SKM-1 treated with dmso at 0.1 percent for 144 hours (cell line): ENCODE data around the gene ZNF575.

Source experiments
- DNase-seq: peaks from one replicate; lab custom pipeline; 2025; ENCODE audit not compliant: unreplicated experiment; lab: John Stamatoyannopoulos, UW

Gene ZNF575

DNA sequence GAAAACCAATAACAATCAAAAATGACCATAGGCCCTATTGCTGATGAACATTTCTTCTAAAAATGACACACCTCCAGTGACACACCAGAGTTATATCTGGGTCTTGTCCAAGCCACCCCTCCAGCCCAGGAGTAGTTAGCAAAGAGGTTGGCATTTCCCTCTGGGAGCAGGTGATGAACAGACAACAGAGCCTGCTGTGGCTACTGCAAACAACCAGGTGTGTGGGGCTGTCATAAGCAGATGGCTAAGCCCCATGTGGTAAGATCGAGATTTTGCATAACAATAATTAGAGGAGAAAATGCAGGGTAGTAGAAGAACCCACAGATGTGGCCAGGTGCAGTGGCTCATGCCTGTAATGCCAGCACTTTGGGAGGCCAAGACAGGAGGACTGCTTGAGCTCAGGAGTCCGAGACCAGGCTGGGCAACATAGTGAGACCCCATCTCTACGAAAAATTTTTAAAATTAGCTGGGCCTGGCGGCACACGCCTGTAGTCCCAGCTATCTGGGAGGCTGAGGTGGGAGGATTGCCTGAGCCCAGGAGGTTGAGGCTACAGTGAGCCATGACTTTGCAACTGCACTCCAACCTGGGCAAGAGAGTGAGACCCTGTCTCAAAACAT, 37.3 kb downstream of the ZNF575 start:
- no peak for DNase-seq

DNA sequence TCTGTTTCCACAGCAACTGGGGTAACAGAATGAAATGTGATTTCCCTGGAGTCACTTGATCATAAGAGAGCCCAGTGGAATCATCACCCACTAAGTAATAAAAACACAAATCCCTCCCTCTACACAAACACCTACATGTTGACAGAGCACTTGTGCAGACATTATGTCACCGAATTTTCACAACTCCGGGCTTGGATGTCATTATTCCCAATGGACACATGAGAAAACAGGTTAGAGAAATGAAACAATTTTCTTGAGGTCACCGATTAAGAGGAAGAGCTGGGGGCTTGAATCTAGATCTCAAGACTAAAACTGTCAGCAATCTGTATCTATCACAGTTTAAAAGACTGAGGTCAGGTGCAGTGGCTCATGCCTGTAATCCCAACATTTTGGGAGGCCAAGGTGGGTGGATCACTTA, 39.2 kb downstream of the ZNF575 start:
- no peak for DNase-seq

DNA sequence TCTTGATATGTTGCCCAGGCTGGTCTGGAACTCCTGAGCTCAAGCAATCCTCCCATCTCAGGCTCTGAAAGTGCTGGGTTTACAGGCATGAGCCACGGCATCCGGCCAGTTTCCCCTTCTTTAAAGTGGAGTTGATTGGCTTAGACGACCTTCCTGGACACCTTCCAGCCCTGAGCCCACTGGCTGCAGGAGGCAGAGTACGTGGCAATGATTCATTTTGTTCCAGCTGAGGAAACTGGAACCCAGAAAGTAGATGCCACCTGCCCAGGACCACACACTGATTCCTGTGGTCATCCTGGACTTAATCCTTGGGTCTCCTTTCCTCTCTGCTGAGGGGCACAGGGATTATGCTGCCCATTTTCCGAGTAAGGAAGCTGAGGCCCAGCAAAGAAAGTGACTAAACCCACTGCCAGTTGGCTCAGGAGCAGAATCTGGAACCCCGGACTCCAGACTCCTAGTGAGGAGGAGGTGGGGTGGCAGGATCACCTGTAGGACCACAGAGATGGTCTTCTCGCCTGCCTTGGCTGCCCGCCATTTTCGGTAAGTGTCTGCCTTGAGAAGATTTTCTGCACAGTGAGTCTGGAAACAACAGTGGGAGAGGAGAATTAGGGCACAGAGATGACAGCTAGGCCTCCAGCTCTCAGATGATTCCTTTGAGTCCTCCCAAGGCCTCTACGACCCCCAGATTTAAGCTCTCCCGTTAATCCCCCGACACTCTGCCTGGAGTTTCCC, 41.6 kb downstream of the ZNF575 start:
- DNase-seq, result no peak

DNA sequence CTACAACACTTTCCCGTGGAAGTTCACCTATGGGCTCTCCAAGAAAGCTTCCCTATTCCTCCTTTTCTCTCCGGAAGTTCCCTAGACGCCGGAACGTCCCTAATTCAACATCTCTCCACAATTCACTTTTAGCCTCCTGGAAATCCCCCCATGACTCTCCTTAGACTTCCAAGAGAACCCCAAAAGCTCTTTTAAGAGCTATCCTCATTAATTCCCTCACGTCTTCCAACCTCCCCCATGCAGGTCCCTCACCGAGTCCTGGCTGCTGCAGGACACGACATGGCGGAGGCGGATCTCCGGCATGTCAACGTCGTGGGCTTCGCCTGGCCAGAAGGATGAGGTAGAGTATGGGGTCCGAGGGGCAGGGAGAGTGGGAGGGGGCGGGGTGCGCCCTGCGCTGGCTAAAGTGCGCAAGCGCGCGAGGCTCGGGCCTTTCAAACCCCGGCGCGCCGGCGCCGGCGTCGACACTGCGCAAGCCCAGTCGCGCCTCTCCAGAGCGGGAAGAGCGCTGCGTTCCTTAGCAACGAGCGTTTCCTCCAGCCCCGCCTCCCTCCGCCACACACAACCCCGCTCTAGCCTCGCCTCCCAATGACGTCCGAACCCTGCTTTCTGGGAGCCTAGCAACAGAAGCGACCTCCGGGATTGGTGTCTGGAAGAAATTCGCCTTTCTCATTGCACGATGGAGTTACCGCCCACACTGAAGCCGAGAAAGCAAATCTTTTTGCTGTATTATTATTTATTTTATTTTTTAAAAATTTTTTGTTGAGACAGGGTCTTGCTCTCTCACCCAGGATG, 42.4 kb downstream of the ZNF575 start, which contains the start of the genes PINLYP and XRCC1:
TSS of gene PINLYP (plus strand) at position 646 of the 795 bp plus-strand sequence. CDS start 1,391 bp downstream, outside the sequence.
TSS of gene XRCC1 (minus strand) at position 372 of the 795 bp plus-strand sequence. CDS start at position 303, 69 bp downstream.
- peak; percentile 91 for DNase-seq

DNA sequence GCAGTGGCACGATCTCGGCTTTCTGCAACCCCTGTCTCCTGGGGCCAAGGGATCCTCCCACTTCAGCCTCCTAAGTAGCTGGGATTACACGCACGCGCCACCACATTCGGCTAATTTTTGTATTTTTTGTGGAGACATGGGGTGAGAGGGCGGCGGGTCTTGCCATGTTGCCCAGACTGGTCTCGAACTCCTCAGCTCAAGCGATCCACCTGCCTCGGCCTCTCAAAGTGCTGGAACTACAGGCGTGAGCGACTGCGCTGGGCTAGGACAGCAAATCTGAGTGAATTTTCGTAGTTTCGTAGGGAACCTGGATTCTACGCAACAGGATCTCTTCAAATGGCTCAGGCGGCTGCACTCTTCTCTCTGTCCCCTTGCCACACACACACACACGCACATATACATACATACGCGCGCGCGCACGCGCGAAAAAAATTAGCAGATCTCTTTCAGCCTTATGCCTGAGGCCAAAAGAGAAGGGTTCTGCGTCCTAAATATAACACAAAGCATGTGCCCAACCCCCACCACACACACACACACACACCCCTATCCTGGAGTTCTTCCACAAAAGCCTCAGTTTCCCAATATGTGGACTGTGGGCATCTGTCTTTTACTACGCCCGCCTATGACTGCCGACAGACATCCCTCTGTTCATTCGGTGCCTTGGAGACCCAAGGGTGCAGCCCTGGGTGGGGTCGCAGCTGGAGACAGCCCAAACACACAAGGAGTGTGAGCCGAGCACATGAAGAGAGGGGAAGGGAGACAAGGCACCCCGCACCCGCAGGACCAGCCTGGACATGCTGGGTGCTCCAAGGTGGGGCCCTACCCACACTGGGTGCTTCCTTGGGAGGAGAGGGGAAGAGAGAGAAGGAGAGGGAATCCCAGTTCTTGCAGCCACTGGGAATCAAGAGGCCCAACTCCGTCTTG, 43.2 kb downstream of the ZNF575 start:
- no peak for DNase-seq

DNA sequence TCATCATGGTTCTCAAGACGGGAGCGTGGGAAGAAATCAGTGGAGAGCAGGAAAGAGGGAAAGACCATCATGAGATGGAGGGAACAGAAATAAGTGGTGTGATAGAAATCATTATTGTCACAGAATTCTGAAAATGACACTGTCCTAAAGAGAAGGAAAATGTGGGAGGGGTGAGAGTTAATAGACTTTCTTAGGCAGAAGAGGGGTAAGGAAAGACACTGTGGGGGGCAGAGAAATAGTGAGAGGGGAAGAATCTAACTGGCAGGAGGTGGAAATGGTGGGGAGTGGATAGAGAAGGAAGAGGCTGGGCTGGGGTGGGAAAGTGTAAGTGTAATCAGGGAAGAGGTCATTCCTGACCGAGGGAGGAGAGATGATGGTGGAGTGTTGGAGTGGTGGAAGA, 45.8 kb downstream of the ZNF575 start:
- no peak for DNase-seq

DNA sequence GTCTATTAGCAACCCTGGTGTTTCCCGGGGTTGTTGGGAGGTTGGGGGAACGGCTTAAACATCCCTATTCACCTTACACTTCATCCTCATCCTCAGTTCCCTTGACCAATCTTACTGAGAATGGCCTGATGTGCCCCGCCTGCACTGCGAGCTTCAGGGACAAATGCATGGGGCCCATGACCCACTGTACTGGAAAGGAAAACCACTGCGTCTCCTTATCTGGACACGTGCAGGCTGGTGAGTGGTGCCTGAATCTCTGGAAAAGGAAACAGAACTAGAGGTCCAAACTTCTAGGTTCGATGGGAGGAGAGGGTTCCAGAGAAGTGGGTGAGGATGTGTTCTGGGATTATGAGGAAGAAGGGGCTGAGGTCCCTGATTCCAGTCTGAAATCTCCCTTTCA, 48.5 kb downstream of the ZNF575 start:
- DNase-seq, result no peak

DNA sequence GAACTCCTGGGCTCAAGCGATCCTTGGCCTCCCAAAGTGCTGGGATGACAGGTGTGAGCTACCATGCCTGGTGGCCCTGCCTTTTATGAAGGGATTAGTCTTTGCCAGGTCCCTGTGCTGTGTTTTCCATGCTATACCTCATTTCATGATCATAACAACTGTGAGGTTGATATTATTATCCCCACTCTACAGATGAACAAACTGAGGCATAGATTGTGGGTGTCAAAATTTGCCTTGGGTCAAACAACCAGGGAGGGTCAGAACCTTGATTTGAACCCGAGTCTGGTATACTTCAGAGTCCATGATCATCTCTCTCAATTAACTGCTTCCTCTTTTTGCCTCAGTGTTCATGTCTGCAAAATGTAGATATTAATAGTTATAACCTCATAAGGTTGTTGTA, 49.5 kb downstream of the ZNF575 start:
- DNase-seq, result no peak

DNA sequence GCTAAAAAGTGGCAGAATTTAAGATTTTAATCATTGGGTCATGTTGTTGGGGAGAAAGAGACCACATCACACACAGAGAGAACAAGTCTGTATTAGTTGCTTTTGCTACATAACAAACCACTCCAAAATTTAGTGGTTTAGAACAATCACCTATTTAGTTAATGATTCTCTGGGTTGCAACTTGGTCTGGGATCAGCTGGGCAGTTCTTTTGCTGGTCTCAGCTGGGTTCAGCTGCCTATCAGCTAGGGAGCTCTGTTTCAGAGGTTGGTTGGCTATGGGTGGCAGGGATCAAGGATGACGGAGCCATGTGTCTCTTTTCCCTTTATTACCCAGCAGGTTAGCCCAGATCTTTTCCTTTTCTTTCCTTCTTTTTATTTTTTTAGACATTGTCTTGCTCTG, 51.5 kb downstream of the ZNF575 start:
- DNase-seq, result no peak
